HepG2 (cell line): ENCODE data around the gene ZFAND6. TPM values are rescaled to one million over a fixed set of nuclear protein-coding genes. Genes with fewer than 3 reads are reported as not detected.

Experiments used
- ATAC-seq: fragments of 200-7000 bp; cut with Tn5 transposase; 3 replicates; pipeline ENCODE4 v1.9.1; 2020; ENCODE audit warnings: mild to moderate bottlenecking, moderate library complexity
- BruUV-seq: library from RNA; stranded (reverse); fragments of 400-500 nt; replicated peaks from 2 replicates; lab custom pipeline; 2021; lab: Mats Ljungman, UMichigan
- CTCF ChIA-PET: fragments of 300-600 bp; formaldehyde crosslinking; extraction: SDS; loops from one replicate; lab custom pipeline; 2021; ENCODE audit warnings: low total read pairs, inconsistent platforms, low intra/inter-chr PET ratio; lab: Yijun Ruan, JAX
- POLR2A ChIA-PET: fragments of 350-600 bp; sonication (Branson Sonifier 250); formaldehyde crosslinking; loops from one replicate; lab custom pipeline; 2020; ENCODE audit warnings: antibody characterized with exemption, inconsistent platforms; lab: Yijun Ruan, JAX
- DNase-seq: peaks from one replicate; pipeline ENCODE4 v3.0.0-alpha.2; 2015; ENCODE audit warnings: low spot score
- FAIRE-seq: peaks from 3 replicates; lab custom pipeline; 2011; peaks lifted over from hg19 to GRCh38; lab: Jason Lieb, UNC
- H2AFZ ChIP-seq: one replicate; pipeline ENCODE4 v1.6.1; 2011; ENCODE audit warnings: low read length, inconsistent platforms
- H3K27ac ChIP-seq: fragments of 300-600 bp; 3 replicates; pipeline ENCODE4 v1.8.0; 2011; ENCODE audit warnings: mixed run types, mild to moderate bottlenecking, mixed read lengths, low read length, inconsistent platforms; ENCODE audit not compliant: insufficient read depth; ENCODE audit errors: extremely low read length
- H3K27me3 ChIP-seq, 2 experiments: fragments of 200-600 bp in 1 of 2; 2 replicates in 1 of 2; 3 replicates in 1 of 2; pipeline versions ENCODE4 v1.6.0 to v1.8.0; 2011; ENCODE audit warnings: low read length in 2 of 2, mild to moderate bottlenecking in 2 of 2, moderate library complexity in 2 of 2, inconsistent platforms in 1 of 2; ENCODE audit not compliant: insufficient read depth in 2 of 2, control insufficient read depth in 1 of 2
- H3K36me3 ChIP-seq, 2 experiments: fragments of 200-600 bp in 1 of 2; replicated peaks in 1 of 2; 2 replicates in 1 of 2; 3 replicates in 1 of 2; pipeline versions ENCODE4 v1.5.1 to v1.8.0; 2011; ENCODE audit warnings: low read length in 2 of 2, inconsistent platforms in 1 of 2; ENCODE audit not compliant: insufficient read depth in 2 of 2, control insufficient read depth in 1 of 2
- H3K4me1 ChIP-seq: 2 replicates; pipeline ENCODE4 v1.5.1; 2012; ENCODE audit warnings: low read length, inconsistent platforms; ENCODE audit not compliant: insufficient read depth
- H3K4me2 ChIP-seq: 2 replicates; pipeline ENCODE4 v1.6.0; 2011; ENCODE audit warnings: low read depth, low read length, inconsistent platforms
- H3K4me3 ChIP-seq, 3 experiments: fragments of 200-600 bp in 1 of 3; sonication (generic), shearing (Covaris generic) in 1 of 3; replicated peaks in 1 of 3; 2 replicates each; pipeline ENCODE4 v1.5.1; 2011 to 2016; ENCODE audit warnings: low read length in 3 of 3, inconsistent platforms in 2 of 3, low read depth in 2 of 3, mild to moderate bottlenecking in 2 of 3, control low read depth in 1 of 3, mixed read lengths in 1 of 3; ENCODE audit not compliant: insufficient read depth in 1 of 3
- H3K79me2 ChIP-seq: one replicate; pipeline ENCODE4 v1.6.1; 2011; ENCODE audit warnings: low read length, inconsistent platforms; ENCODE audit not compliant: insufficient read depth
- H3K9ac ChIP-seq: 2 replicates; pipeline ENCODE4 v1.6.0; 2011; ENCODE audit warnings: mild to moderate bottlenecking, low read depth, low read length, inconsistent platforms; ENCODE audit not compliant: insufficient read depth
- H3K9me3 ChIP-seq: 2 replicates; pipeline ENCODE4 v1.5.1; 2012; ENCODE audit warnings: mild to moderate bottlenecking, low read length
- H4K20me1 ChIP-seq: 2 replicates; pipeline ENCODE4 v1.6.0; 2011; ENCODE audit warnings: inconsistent platforms, mild to moderate bottlenecking, low read length, moderate library complexity; ENCODE audit not compliant: insufficient read depth
- CREM ChIP-seq, 2 experiments: sonication (generic) in 1 of 2; formaldehyde crosslinking in 1 of 2; IDR thresholded peaks; 2 replicates each; pipeline versions ENCODE4 v1.4.0 to v1.6.1; 2016 to 2020; ENCODE audit warnings: antibody characterized with exemption in 1 of 2, mild to moderate bottlenecking in 1 of 2, missing genetic modification reagents in 1 of 2
- EHMT2 ChIP-seq: fragments of 200-600 bp; sonication (generic); IDR thresholded peaks from 2 replicates; pipeline ENCODE4 v1.7.0; 2017; ENCODE audit warnings: antibody characterized with exemption, low read depth, low read length, borderline replicate concordance
- EP300 ChIP-seq, 3 experiments: sonication (generic) in 1 of 3; formaldehyde crosslinking in 1 of 3; IDR thresholded peaks; 2 replicates each; pipeline versions ENCODE4 v1.5.1 to v1.6.1; 2011 to 2020; ENCODE audit warnings: low read depth in 2 of 3, low read length in 2 of 3, borderline replicate concordance in 1 of 3, improper control_type of control experiment in 1 of 3, mild to moderate bottlenecking in 1 of 3, missing genetic modification reagents in 1 of 3, moderate library complexity in 1 of 3
- HNRNPK ChIP-seq: fragments of 200-400 bp; formaldehyde crosslinking; IDR thresholded peaks from 2 replicates; pipeline ENCODE4 v1.6.1; 2018; ENCODE audit warnings: low read length, low read depth, moderate library complexity, mild to moderate bottlenecking; ENCODE audit not compliant: poor library complexity, severe bottlenecking
- MEIS2 ChIP-seq: sonication (generic); formaldehyde crosslinking; IDR thresholded peaks from 2 replicates; pipeline ENCODE4 v1.9.0; 2021; ENCODE audit warnings: mild to moderate bottlenecking, missing genetic modification reagents
- MXI1 ChIP-seq: IDR thresholded peaks from 3 replicates; pipeline ENCODE4 v1.6.1; 2012; ENCODE audit warnings: low read depth, low read length, inconsistent platforms, borderline replicate concordance
- PHB2 ChIP-seq: fragments of 450-650 bp; IDR thresholded peaks from 2 replicates; pipeline ENCODE4 v1.6.1; 2018; ENCODE audit not compliant: partially characterized antibody
- PITX1 ChIP-seq: sonication (generic); formaldehyde crosslinking; IDR thresholded peaks from 2 replicates; pipeline ENCODE4 v1.5.1; 2020; ENCODE audit warnings: mild to moderate bottlenecking, missing genetic modification reagents
- TEAD2 ChIP-seq: sonication (generic); formaldehyde crosslinking; IDR thresholded peaks from 2 replicates; pipeline ENCODE4 v1.9.0; 2021; ENCODE audit warnings: missing genetic modification reagents
- TOPORS ChIP-seq: sonication (generic); formaldehyde crosslinking; IDR thresholded peaks from 2 replicates; pipeline ENCODE4 v1.8.0; 2023; ENCODE audit warnings: mild to moderate bottlenecking, missing genetic modification reagents
- ZNF546 ChIP-seq: sonication (generic); formaldehyde crosslinking; conservative IDR thresholded peaks from 2 replicates; pipeline ENCODE4 v1.8.1; 2023; ENCODE audit warnings: mild to moderate bottlenecking, missing genetic modification reagents
- ZNF605 ChIP-seq: sonication (generic); formaldehyde crosslinking; IDR thresholded peaks from 2 replicates; pipeline ENCODE4 v1.8.0; 2022; ENCODE audit warnings: mild to moderate bottlenecking, missing genetic modification reagents
- ZNF639 ChIP-seq: conservative IDR thresholded peaks from 2 replicates; pipeline ENCODE4 v1.6.1; 2018; ENCODE audit warnings: missing genetic modification reagents
- WGBS: methylation state at CpG from one replicate; pipeline ENCODE4 v1.1.6; 2017; ENCODE audit warnings: low lambda C conversion rate; 5-methylcytosine and 5-hydroxymethylcytosine counted together
- in situ Hi-C: cut with HindIII; loops from 2 replicates; pipeline ENCODE4 v1.10.0; 2017; ENCODE audit warnings: low pct_unique_long_range_greater_than_20kb; ENCODE audit not compliant: extremely low pct_ligation_motif_present
- intact Hi-C: fragments of 100-400 bp; cut with micrococcal nuclease; formaldehyde crosslinking; loops from one replicate; pipeline ENCODE4 v1.10.0; 2022; ENCODE audit not compliant: unreplicated experiment
- polyA plus RNA-seq, 8 experiments: library from polyadenylated mRNA; depleted of rRNA in 3 of 8; stranded (reverse) in 7 of 8; unstranded in 1 of 8; fragments of >200 nt; fragmentation: Illumina TruSeq in 4 of 8; extraction: Trizol in 4 of 8; gene quantifications; 2 replicates each; pipeline versions ENCODE4 v1.2.1 to v1.2.3, GENCODE V29; 2011 to 2016; ENCODE audit warnings: low read depth in 4 of 8, missing spikeins in 1 of 8, mixed read lengths in 1 of 8; ENCODE audit not compliant: insufficient read depth in 1 of 8
- total RNA-seq, 5 experiments: library from RNA; depleted of rRNA; stranded (reverse); fragments of >200 nt; fragmentation: Illumina TruSeq; extraction: Trizol; gene quantifications; 2 replicates each; pipeline ENCODE4 v1.2.3, GENCODE V29; 2016; ENCODE audit warnings: low read depth in 1 of 5
- TF ChIP-seq, protein P1 (sequence below), 2 experiments: sonication (generic) in 1 of 2; formaldehyde crosslinking in 1 of 2; IDR thresholded peaks; 2 replicates each; pipeline versions ENCODE4 v1.4.0 to v1.6.1; 2018 to 2020; ENCODE audit warnings: missing genetic modification reagents in 2 of 2, borderline replicate concordance in 1 of 2, low read depth in 1 of 2, mild to moderate bottlenecking in 1 of 2, missing biosample characterization in 1 of 2

The ZFAND6 gene
- total and polyA plus RNA-seq, 2 of the 13 experiments (the other 11 are each of a cell fraction or from before 2014, with no cell fraction given), result 84.2 to 115 TPM

GRCh38 chr15:80174017-80174746, 114.7 kb downstream of the ZFAND6 start:
- ChIA-PET POLR2A (interaction anchor here (1.0 kb wide), 2 partner anchors 21 to 103 kb away, joined by 3 read pairs; partner anchors contain the start of gene FAH), CTCF (interaction anchor here (1.6 to 1.8 kb wide), 3 partner anchors 83 to 793 kb away, joined by 5 to 8 read pairs (median 6); no protein-coding TSS in a partner anchor)
- Histone ChIP-seq H3K9me3 (no peaks in the 10 kb centered on the region), H3K9ac (no peak overlapping the region), H3K4me1 (peaks cover 26% of the 10 kb centered on the region), H3K4me2 (no peak overlapping the region), H2AFZ (no peak overlapping the region), H3K27ac (no peak overlapping the region), H4K20me1 (no peaks in the 10 kb centered on the region), H3K27me3 (no peaks in the 10 kb centered on the region; a peak in 1 of 5 replicates), H3K79me2 (no peaks in the 10 kb centered on the region), H3K36me3 (peaks cover 5 to 41% of the 10 kb centered on the region in 2 experiments; a peak in 4 of 5 replicates), H3K4me3 (no peak overlapping the region)
- no peak for ATAC-seq
- no TSS peak for BruUV-seq
- WGBS, result 96% methylated on average over 11 of the region's 11 CpGs
- in situ Hi-C loops (loop anchor here (5.0 to 25.0 kb wide), 2 partner anchors 112 to 287 kb away; partner anchors contain the start of gene MTHFS), intact Hi-C loops (loop anchor here (5.0 kb wide), 2 partner anchors 102 to 133 kb away; no protein-coding TSS in a partner anchor)
- FAIRE-seq, result no peak
- DNase-seq, result no peak
- TF ChIP-seq TOPORS (CRISPR knock-in tag) (no peak), ZNF546 (CRISPR knock-in tag) (no peak), PHB2 (no peak), MXI1 (no peak), PITX1 (CRISPR knock-in tag) (no peak), ZNF605 (CRISPR knock-in tag) (no peak), TEAD2 (CRISPR knock-in tag) (no peak), ZNF639 (CRISPR knock-in tag) (no peak), HNRNPK (no peak), EHMT2 (no peak), MEIS2 (no peak), EP300 (IDR thresholded peaks at IDR 0.05; ENCODE audit: low read depth in 2 of 2, low read length in 2 of 2) (no peak), EP300 (CRISPR knock-in tag; IDR thresholded peaks at IDR 0.05; ENCODE audit: borderline replicate concordance) (no peak), CREM (IDR thresholded peaks at IDR 0.05) (no peak), CREM (CRISPR knock-in tag; IDR thresholded peaks at IDR 0.05) (no peak)
- TF ChIP-seq, protein P1, sequence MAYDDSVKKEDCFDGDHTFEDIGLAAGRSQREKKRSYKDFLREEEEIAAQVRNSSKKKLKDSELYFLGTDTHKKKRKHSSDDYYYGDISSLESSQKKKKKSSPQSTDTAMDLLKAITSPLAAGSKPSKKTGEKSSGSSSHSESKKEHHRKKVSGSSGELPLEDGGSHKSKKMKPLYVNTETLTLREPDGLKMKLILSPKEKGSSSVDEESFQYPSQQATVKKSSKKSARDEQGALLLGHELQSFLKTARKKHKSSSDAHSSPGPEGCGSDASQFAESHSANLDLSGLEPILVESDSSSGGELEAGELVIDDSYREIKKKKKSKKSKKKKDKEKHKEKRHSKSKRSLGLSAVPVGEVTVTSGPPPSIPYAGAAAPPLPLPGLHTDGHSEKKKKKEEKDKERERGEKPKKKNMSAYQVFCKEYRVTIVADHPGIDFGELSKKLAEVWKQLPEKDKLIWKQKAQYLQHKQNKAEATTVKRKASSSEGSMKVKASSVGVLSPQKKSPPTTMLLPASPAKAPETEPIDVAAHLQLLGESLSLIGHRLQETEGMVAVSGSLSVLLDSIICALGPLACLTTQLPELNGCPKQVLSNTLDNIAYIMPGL (CRISPR knock-in tag; IDR thresholded peaks at IDR 0.05; ENCODE audit: borderline replicate concordance in 1 of 2, low read depth in 1 of 2), result no peak
